Pancreas (tissue), 10 donors: ENCODE measurements around the gene VSTM5. TPM values are rescaled to one million over a fixed set of nuclear protein-coding genes. Genes with fewer than 3 reads are reported as not detected.
"Not testable (repeated sequence)": the region's sequence is repeated elsewhere in the genome, so short reads cannot be mapped to it uniquely, and the experiment has no call there.

Experiments
- ATAC-seq, 4 donors: fragments of 200-7000 bp; cut with Tn5 transposase; one replicate each; pipeline versions ENCODE4 v1.8.0 to v1.9.1; 2020; ENCODE audit warnings: mild to moderate bottlenecking in 4 of 4, moderate library complexity in 4 of 4
- DNase-seq, 6 donors: peaks; one replicate each; pipeline ENCODE4 v3.0.0-alpha.2; 2020
- FAIRE-seq: peaks from 2 replicates; lab custom pipeline; 2012; peaks lifted over from hg19 to GRCh38; lab: Jason Lieb, UNC
- H3K27ac ChIP-seq, 4 donors: fragments of 200-600 bp; sonication (generic); 1 replicate in 3 of 4; 2 replicates in 1 of 4; pipeline versions ENCODE4 v1.5.0 to v1.8.0; 2020
- H3K27me3 ChIP-seq, 4 donors: fragments of 200-600 bp; one replicate each; pipeline ENCODE4 v1.8.0; 2021
- H3K36me3 ChIP-seq, 3 donors: fragments of 200-600 bp; sonication (generic) in 1 of 3; one replicate each; pipeline versions ENCODE4 v1.5.0 to v1.8.0; 2020 to 2021
- H3K4me1 ChIP-seq, 3 donors: fragments of 200-600 bp; one replicate each; pipeline ENCODE4 v1.8.0; 2021
- H3K4me3 ChIP-seq, 4 donors: fragments of 200-600 bp; sonication (generic) in 2 of 4; one replicate each; pipeline versions ENCODE4 v1.5.0 to v1.8.0; 2020 to 2021
- H3K9me3 ChIP-seq, 4 donors: fragments of 200-600 bp; one replicate each; pipeline ENCODE4 v1.8.0; 2021
- CTCF ChIP-seq, 4 donors: fragments of 200-600 bp; sonication (generic) in 3 of 4; IDR thresholded peaks; one replicate each; pipeline versions ENCODE4 v1.5.0 to v1.8.0; 2021; ENCODE audit warnings: antibody characterized with exemption in 4 of 4
- WGBS, 2 donors: extraction: QIAGEN DNeasy Blood & Tissue Kit; methylation state at CpG; one replicate each; pipeline ENCODE4 v1.1.7; 2013; 5-methylcytosine and 5-hydroxymethylcytosine counted together
- intact Hi-C, 3 donors: fragments of 100-400 bp; cut with DNase I; formaldehyde crosslinking; loops; one replicate each; pipeline versions ENCODE4 v1.11.1 to v1.14.2; 2022
- polyA plus RNA-seq, 2 donors: library from polyadenylated mRNA; stranded (reverse); fragments of 200-250 nt; gene quantifications; one replicate each; pipeline ENCODE4 v1.2.3, GENCODE V29; 2013
- total RNA-seq, 6 donors: library from RNA; stranded (reverse); fragmentation: NEBNext Ultra II Directional in 4 of 6; extraction: Animal tissue kit (Norgen Biotek cat#: 25700) in 4 of 6; gene quantifications; one replicate each; pipeline versions ENCODE4 v1.2.1 to v1.2.4, GENCODE V29; 2021 to 2023
- donor health status: healthy with polysubstance abuse.
- donor health status: DM: no; HTN: no; CAD: no; lungs with moderate emphysema.
- donor health status: DM: no; HTN: no; CAD: no.
- donor health status: control.
- donor health status: control.
- donor health status: Bipolar disorder and iron deficiency.
- donor health status: DM: yes; HTN: yes; CAD: no.
- donor health status: DM: no; HTN: no; CAD: no.
- donor health status: DM: no; HTN: no; CAD: no.
- donor health status: DM: yes; HTN: yes; CAD: no.

The VSTM5 gene
- total and polyA plus RNA-seq, 8 donors, result 0.18 to 0.31 (median 0.25) TPM

- 82 to 87% methylated on average over 3 of the region's 3 CpGs for WGBS, 2 donors
- FAIRE-seq (no peak), ATAC-seq (no peak), DNase-seq (no peak)
- Histone ChIP-seq H3K9me3 (no peaks in the 10 kb centered on the region), H3K4me1 (no peaks in the 10 kb centered on the region), H3K36me3 (no peaks in the 10 kb centered on the region), H3K27me3 (no peaks in the 10 kb centered on the region), H3K27ac (no peak overlapping the region), H3K4me3 (no peak overlapping the region)
- TF ChIP-seq CTCF (IDR thresholded peaks at IDR 0.05), result no peak
- intact Hi-C loops, result no loop called here
Measured at GRCh38 chr11:93875637-93876036, 25.2 kb upstream of the VSTM5 start.

- H3K4me3 ChIP-seq, result no peak overlapping the region
- no peaks in the 10 kb centered on the region for H3K4me1 ChIP-seq
- H3K9me3 ChIP-seq, result no peaks in the 10 kb centered on the region
- intact Hi-C loops, result no loop called here
- H3K27ac ChIP-seq, result no peak overlapping the region
- DNase-seq, result no peak
- H3K36me3 ChIP-seq, result no peaks in the 10 kb centered on the region
- FAIRE-seq, result no peak
- H3K27me3 ChIP-seq, result no peaks in the 10 kb centered on the region
- no peak for TF ChIP-seq CTCF (IDR thresholded peaks at IDR 0.05)
- ATAC-seq, result no peak
Measured at GRCh38 chr11:93871526-93871925, 21.1 kb upstream of the VSTM5 start.

- intact Hi-C loops, result no loop called here
- ATAC-seq (no peak), FAIRE-seq (no peak), DNase-seq (no peak)
- 80 to 83% methylated on average over 3 of the region's 3 CpGs for WGBS, 2 donors
- no peaks in the 10 kb centered on the region for H3K27me3 ChIP-seq
- H3K27ac ChIP-seq, result no peak overlapping the region
- TF ChIP-seq CTCF (IDR thresholded peaks at IDR 0.05), result no peak
- no peaks in the 10 kb centered on the region for H3K4me1 ChIP-seq
- H3K36me3 ChIP-seq, result no peaks in the 10 kb centered on the region
- H3K9me3 ChIP-seq, result no peaks in the 10 kb centered on the region
- H3K4me3 ChIP-seq, result no peak overlapping the region
Measured at GRCh38 chr11:93870616-93871015, 20.2 kb upstream of the VSTM5 start.

- DNase-seq, result no peak
- Histone ChIP-seq H3K27me3 (no peaks in the 10 kb centered on the region), H3K36me3 (no peaks in the 10 kb centered on the region), H3K27ac (no peak overlapping the region), H3K9me3 (no peaks in the 10 kb centered on the region), H3K4me3 (no peak overlapping the region), H3K4me1 (no peaks in the 10 kb centered on the region)
- TF ChIP-seq CTCF (IDR thresholded peaks at IDR 0.05), result no peak
- WGBS, 2 donors, result 76 to 83% methylated on average over 7 of the region's 7 CpGs
- ATAC-seq, result no peak
- intact Hi-C loops, result no loop called here
- FAIRE-seq, result no peak
Measured at GRCh38 chr11:93869830-93870229, 19.4 kb upstream of the VSTM5 start.

GRCh38 chr11:93868404-93868803 lies 18.0 kb upstream of the VSTM5 start:
- ATAC-seq, H3K27me3 ChIP-seq, H3K4me3 ChIP-seq, FAIRE-seq, H3K9me3 ChIP-seq, H3K4me1 ChIP-seq, H3K36me3 ChIP-seq, DNase-seq, intact Hi-C loops, H3K27ac ChIP-seq: not testable (repeated sequence)
- 85 to 88% methylated on average over 2 of the region's 2 CpGs for WGBS, 2 donors

- H3K9me3 ChIP-seq, result no peaks in the 10 kb centered on the region
- no peak for ATAC-seq
- H3K27me3 ChIP-seq, result no peaks in the 10 kb centered on the region
- no peak for DNase-seq
- H3K4me1 ChIP-seq, result no peaks in the 10 kb centered on the region
- no peak for TF ChIP-seq CTCF (IDR thresholded peaks at IDR 0.05)
- H3K27ac ChIP-seq, result no peak overlapping the region
- no peak for FAIRE-seq
- intact Hi-C loops, result no loop called here
- H3K4me3 ChIP-seq, result no peak overlapping the region
- no peaks in the 10 kb centered on the region for H3K36me3 ChIP-seq
- WGBS, 2 donors, result 45 to 50% methylated on average over 4 of the region's 4 CpGs
Measured at GRCh38 chr11:93861808-93862207, 11.4 kb upstream of the VSTM5 start.
